ENCODE results near the gene SLIT3. TPM values are rescaled to one million over a fixed set of nuclear protein-coding genes. Genes with fewer than 3 reads are reported as not detected.

SLIT3 gene
- total and polyA plus RNA-seq, 2 experiments from 2014 or later: 58.4 to 96.7 TPM

GRCh38 chr5:168874713-168875380 is 426.1 kb downstream of the SLIT3 start:
- Histone ChIP-seq H3K4me2 (no peak overlapping the region), H4K20me1 (ENCODE audit: insufficient read depth, poor library complexity, severe bottlenecking) (no peaks in the 10 kb centered on the region), H3K36me3 (replicated peaks; ENCODE audit: insufficient read depth, low read depth) (no peaks in the 10 kb centered on the region), H3K79me2 (no peaks in the 10 kb centered on the region), H3K4me1 (ENCODE audit: insufficient read depth) (peaks cover 13% of the 10 kb centered on the region), H3K27me3 (no peaks in the 10 kb centered on the region), H3K27ac (peak overlapping the region; percentile 86), H2AFZ (no peak overlapping the region), H3K9me3 (ENCODE audit: low read depth) (no peaks in the 10 kb centered on the region), H3K4me3 (no peak overlapping the region), H3K9me2 (replicated peaks; ENCODE audit: insufficient read depth) (no peaks in the 10 kb centered on the region)
- no peak for TF ChIP-seq EZH2 (IDR thresholded peaks at IDR 0.05; ENCODE audit: borderline replicate concordance)
- no peak for TF ChIP-seq EZH2phosphoT487 (IDR thresholded peaks at IDR 0.05; ENCODE audit: low read depth, severe bottlenecking, unreplicated experiment)
- peak; percentile 36 for TF ChIP-seq CTCF (IDR thresholded peaks at IDR 0.05; ENCODE audit: poor library complexity)
- 54% methylated on average over 6 of the region's 6 CpGs for WGBS (ENCODE audit: low lambda C conversion rate, missing lambda C conversion rate)
- peak; percentile 41 for DNase-seq (ENCODE audit: low spot score)

- H3K27ac ChIP-seq: no peak overlapping the region
- no peak overlapping the region for H2AFZ ChIP-seq
- no peaks in the 10 kb centered on the region for H3K9me3 ChIP-seq (ENCODE audit: low read depth)
- no peak overlapping the region for H3K4me3 ChIP-seq
- 54% methylated on average over 3 of the region's 3 CpGs for WGBS (ENCODE audit: low lambda C conversion rate, missing lambda C conversion rate)
- no peaks in the 10 kb centered on the region for H4K20me1 ChIP-seq (ENCODE audit: insufficient read depth, poor library complexity, severe bottlenecking)
- peaks cover 14% of the 10 kb centered on the region for H3K4me1 ChIP-seq (ENCODE audit: insufficient read depth)
- DNase-seq (ENCODE audit: low spot score): no peak
- H3K79me2 ChIP-seq: no peaks in the 10 kb centered on the region
- H3K4me2 ChIP-seq: no peak overlapping the region
- H3K36me3 ChIP-seq (replicated peaks; ENCODE audit: insufficient read depth, low read depth): no peaks in the 10 kb centered on the region
- TF ChIP-seq EZH2 (IDR thresholded peaks at IDR 0.05; ENCODE audit: borderline replicate concordance) (no peak), EZH2phosphoT487 (IDR thresholded peaks at IDR 0.05; ENCODE audit: low read depth, severe bottlenecking, unreplicated experiment) (no peak), CTCF (IDR thresholded peaks at IDR 0.05; ENCODE audit: poor library complexity) (no peak)
- H3K9me2 ChIP-seq (replicated peaks; ENCODE audit: insufficient read depth): no peaks in the 10 kb centered on the region
- H3K27me3 ChIP-seq: no peaks in the 10 kb centered on the region
These were observed 428.7 kb downstream of the SLIT3 start for GRCh38 chr5:168872246-168872645.

GRCh38 chr5:168870910-168871309 is 430.0 kb downstream of the SLIT3 start:
- Histone ChIP-seq H3K4me2 (no peak overlapping the region), H2AFZ (no peak overlapping the region), H3K27me3 (no peaks in the 10 kb centered on the region), H3K79me2 (no peaks in the 10 kb centered on the region), H3K36me3 (replicated peaks; ENCODE audit: insufficient read depth, low read depth) (no peaks in the 10 kb centered on the region), H3K4me1 (ENCODE audit: insufficient read depth) (peaks cover 14% of the 10 kb centered on the region), H4K20me1 (ENCODE audit: insufficient read depth, poor library complexity, severe bottlenecking) (no peaks in the 10 kb centered on the region), H3K9me3 (ENCODE audit: low read depth) (no peaks in the 10 kb centered on the region), H3K27ac (no peak overlapping the region), H3K4me3 (no peak overlapping the region), H3K9me2 (replicated peaks; ENCODE audit: insufficient read depth) (no peaks in the 10 kb centered on the region)
- TF ChIP-seq CTCF (IDR thresholded peaks at IDR 0.05; ENCODE audit: poor library complexity) (no peak), EZH2phosphoT487 (IDR thresholded peaks at IDR 0.05; ENCODE audit: low read depth, severe bottlenecking, unreplicated experiment) (no peak), EZH2 (IDR thresholded peaks at IDR 0.05; ENCODE audit: borderline replicate concordance) (no peak)
- no peak for DNase-seq (ENCODE audit: low spot score)
- WGBS (ENCODE audit: low lambda C conversion rate, missing lambda C conversion rate): 66% methylated on average over 9 of the region's 9 CpGs
